ENCODE results near the gene KCNJ10.
"Not testable (repeated sequence)": the region's sequence is repeated elsewhere in the genome, so short reads cannot be mapped to it uniquely, and the experiment has no call there.

The KCNJ10 gene

GRCh38 chr1:160053548-160054365 is 16.2 kb downstream of the KCNJ10 start:
- no peak for DNase-seq

- DNase-seq, result no peak
Measured at GRCh38 chr1:160052936-160053335, 17.0 kb downstream of the KCNJ10 start.

DNA sequence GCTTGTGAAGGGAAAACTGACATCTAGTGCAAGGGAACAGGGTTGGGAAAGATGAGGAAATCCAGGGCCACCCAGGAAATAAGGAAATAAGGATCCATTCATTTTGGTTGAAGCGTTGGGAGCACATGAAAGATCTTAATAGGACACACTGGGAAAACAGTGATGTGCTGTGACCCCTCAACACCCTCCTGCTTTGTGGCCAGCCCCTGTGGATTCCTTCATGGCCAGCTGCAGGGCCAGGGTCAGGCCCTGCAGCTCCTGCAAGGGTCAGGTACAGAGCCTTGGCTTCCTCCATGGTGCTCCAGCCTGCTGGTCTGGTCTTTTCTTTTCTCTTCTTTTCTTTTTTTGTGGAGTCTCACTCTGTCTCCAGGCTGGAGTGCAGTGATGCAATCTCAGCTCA is 19.3 kb downstream of the KCNJ10 start:
- no peak for DNase-seq

GRCh38 chr1:160050182-160050581 is 19.8 kb downstream of the KCNJ10 start:
- not testable (repeated sequence) for DNase-seq

- DNase-seq, result no peak
Measured at GRCh38 chr1:160049101-160049500, 20.9 kb downstream of the KCNJ10 start.

- DNase-seq, result peak; percentile 1
Measured at GRCh38 chr1:160048335-160048734, 21.6 kb downstream of the KCNJ10 start.

DNA sequence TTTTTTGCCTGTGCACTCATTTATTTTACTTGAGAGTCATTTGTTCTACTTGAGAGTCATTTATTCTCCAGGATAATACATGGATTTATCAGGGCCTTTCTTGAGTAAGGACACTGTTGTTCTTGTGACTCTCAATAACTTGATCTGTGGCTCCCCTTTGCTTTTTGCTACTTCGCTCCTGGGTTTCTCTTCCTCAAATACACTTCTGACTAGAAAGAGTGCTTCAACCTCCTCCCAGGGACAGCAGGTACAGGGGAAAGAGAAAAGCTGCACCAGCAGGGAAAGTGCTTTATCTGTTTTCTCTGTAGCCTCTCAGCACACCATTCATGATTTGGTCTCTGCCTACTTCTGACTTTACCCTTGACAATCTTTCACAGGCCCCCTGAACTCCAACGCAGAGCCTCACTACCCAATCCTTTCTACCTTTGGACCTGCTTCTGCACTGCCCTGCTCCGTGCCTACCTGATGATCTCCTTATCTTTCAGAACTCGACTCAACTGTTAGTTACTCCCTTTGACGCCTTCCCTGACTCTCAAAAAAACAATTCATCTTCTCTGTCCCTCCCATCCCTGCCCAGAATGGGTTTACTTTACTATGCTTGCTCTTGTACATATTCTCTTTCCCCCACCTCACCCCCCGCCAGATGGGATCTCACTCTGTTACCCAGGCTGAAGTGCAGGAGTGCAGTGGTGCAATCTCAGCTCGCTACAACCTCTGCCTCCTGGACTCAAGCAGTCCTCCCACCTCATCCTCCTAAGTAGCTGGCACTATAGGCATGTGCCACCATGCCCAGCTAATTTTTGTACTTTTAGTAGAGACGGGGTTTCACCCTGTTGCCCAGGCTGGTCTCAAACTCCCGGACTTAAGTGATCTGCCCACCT is 22.6 kb downstream of the KCNJ10 start:
- DNase-seq, result no peak

DNA sequence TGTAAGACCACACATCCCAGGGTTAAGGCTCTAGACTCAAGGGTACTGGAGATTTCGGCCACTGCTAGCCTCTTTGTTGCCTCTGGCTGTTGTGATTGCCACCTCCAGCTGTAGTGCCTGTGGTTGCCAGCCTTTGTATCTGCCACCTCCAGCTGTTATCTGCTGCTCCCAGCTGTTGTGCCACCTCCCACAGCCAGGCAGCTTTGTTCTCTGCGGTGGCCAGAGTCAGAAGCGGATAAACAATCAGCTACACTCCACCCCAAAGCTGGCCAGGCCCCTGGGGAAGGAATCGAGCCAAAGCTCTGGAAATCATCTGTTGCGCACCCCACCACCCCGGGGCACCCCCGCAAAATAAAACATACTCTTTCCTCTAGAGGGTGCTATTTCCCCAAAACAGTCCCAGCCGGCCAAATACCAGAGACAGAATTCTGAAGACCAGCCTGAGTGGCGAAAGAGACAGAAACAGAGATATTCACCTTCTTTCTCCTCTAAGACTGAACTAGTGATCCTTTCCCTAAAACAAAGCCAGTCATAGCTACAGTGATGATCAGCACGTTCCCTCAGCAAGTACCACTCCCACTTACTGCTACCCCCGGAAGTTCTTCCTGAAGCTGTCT is 23.4 kb downstream of the KCNJ10 start:
- DNase-seq, result peak; percentile 35

GRCh38 chr1:160045653-160046052 is 24.3 kb downstream of the KCNJ10 start:
- no peak for DNase-seq

DNA sequence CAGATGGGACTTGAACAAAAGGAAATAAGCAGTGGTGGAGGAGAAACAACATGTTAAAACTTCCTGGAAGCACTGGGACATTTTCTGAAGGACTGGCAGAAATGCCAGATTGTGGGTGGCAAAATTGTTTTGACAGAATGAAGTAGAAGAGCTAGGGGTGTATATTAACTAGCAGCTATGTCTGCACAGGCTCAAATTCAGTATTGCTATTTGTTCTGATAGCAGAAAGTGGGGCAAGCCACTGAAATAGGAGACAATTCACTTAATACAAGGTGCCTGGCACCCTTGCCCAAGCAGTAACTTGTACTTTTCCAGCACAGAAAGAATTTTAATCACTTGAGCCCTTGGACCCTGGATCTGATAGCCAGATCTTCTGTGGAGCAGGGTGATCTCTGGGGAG is 26.4 kb downstream of the KCNJ10 start:
- no peak for DNase-seq

DNA sequence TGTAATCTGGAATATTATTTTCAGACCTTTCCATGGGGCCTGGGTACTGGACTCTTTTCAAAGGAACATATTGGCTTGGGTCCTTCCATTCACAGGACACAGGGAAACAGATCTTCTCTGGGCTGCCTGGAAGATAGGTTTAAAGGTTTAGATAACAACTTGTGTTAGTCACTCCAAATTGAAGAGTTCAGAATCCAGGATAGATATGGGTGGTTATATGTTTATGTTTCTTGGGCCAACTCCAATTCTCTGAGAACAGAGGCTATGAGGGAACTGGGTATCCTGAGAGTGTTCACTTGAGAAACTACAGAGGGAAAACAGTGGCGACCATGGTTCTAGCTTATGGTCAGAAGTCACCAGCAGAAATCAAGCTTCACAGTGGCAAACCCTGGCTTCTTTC is 29.5 kb downstream of the KCNJ10 start:
- no peak for DNase-seq

DNA sequence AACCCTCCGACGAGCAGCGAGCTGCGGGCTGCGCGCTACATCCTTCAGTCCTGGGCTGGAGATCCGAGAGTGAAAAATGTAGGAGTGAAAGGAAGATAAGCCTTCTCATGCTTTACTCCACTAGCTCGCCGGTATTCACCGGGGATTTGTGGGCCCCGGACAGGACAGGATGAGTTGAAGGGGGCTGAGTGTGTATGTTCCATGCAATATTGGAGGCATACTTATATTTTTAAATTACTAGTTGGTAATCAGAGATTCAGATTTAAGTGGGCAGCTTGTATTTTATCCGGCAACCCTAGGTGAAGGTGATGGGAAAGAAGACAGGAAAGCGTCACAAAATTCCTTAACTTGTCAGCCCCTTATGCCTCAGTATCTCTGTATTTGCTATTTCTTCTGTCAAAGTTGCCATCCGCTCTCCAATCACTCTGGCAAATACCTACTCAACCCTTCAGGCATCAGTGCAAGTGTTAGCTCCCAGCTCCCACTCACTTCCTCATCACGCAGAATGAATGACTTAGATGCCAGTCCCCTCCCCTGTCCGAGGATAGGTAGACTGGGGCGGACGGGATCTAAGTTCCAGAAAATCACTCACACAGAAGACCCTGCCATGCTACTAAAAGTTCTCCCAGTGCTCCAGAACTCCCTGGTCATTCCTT is 37.7 kb downstream of the KCNJ10 start:
- DNase-seq, result no peak

GRCh38 chr1:160031365-160032164 is 38.4 kb downstream of the KCNJ10 start, which contains the start of gene PIGM:
PIGM (minus strand) TSS chr1:160031990; CDS start chr1:160031739, 251 bp downstream.
- DNase-seq, result peak; percentile 97

DNA sequence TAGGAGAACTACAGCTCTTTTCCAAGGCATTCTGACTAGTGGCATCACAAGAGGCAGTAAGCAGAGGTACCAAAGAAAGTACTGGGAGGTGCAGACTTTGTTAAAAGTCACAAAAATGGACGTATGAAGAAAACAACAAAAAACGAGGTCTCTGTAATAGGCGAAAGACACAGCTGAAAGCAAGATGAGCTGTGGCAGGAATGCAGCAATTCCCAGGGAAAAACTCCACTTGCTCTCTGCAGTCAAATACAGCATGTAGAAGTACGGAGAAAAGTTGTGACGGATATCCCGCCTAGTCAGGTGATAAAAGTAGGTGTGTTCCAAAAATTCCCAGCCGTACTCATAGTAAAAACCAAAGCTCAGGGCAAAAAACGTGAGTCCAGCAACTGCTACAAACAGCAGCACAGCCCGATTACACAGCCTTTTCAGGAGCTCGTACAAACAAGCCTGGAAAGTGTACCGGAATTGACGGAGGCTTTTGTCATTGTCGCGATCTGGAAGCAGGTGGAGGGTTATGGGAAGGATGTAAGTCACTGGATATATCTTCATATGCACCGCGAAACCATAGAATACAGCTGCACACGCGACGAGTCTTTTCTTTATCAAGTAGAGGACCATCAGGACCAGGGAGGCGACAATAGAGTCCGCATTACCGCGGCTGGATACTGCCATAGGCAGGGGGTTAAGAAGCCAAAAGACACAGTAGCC is 39.1 kb downstream of the KCNJ10 start:
- no peak for DNase-seq

- DNase-seq, result no peak
Measured at GRCh38 chr1:160028426-160028825, 41.5 kb downstream of the KCNJ10 start.

GRCh38 chr1:160025314-160025713 is 44.6 kb downstream of the KCNJ10 start:
- DNase-seq, result no peak

GRCh38 chr1:160024195-160024905 is 45.6 kb downstream of the KCNJ10 start:
- DNase-seq, result no peak

- DNase-seq, result no peak
Measured at GRCh38 chr1:160022330-160023310, 47.3 kb downstream of the KCNJ10 start.

DNA sequence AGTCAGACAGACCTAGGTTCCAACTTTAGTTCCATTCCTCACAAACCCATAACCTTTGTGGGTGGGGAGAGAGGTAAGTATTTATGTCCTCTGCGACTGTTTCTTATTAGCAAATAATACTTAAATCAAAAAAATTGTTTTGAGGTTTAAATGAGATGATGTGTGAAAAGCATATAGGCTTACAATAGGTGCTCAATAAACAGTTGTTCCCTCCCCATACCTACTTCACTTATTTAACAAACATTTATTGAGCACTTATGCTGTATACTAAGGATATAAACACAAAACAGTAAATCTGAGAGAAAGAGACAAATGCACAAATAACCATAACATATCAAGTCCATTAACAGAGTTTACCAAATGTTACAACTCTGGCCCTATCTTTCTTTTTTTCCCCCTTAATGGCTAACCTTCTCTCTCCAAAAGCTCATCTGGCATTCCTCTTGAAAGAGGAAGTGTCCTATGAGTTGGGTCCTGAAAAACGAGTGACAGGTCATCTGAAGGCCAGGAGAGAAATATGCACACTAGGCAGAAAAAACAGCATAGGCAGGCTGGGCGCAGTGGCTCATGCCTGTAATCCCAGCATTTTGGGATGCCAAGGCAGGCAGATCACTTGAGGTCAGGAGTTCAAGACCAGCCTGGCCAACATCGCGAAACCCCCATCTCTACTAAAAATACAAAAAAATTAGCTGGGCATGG is 48.4 kb downstream of the KCNJ10 start:
- no peak for DNase-seq
